Calu3 (cell line): ENCODE measurements around the gene ASNSD1. TPM values are rescaled to one million over a fixed set of nuclear protein-coding genes. Genes with fewer than 3 reads are reported as not detected.

ENCODE experiments used
- BruUV-seq: library from RNA; stranded (reverse); fragments of 400-500 nt; replicated peaks from 2 replicates; lab custom pipeline; 2021; lab: Mats Ljungman, UMichigan
- CTCF ChIA-PET: fragments of 300-600 bp; sonication (Branson Sonifier 250); formaldehyde crosslinking; loops from one replicate; lab custom pipeline; 2022; ENCODE audit warnings: antibody characterized with exemption; lab: Charles Lee
- DNase-seq: peaks from one replicate; pipeline ENCODE4 v3.0.0; 2022
- H3K27ac Mint-ChIP-seq: one replicate; pipeline ENCODE4 v1.8.0; 2022; ENCODE audit warnings: mixed read lengths; ENCODE audit not compliant: unreplicated experiment
- H3K27me3 Mint-ChIP-seq: one replicate; pipeline ENCODE4 v1.8.0; 2022; ENCODE audit warnings: mixed read lengths; ENCODE audit not compliant: unreplicated experiment
- H3K36me3 Mint-ChIP-seq: one replicate; pipeline ENCODE4 v1.8.0; 2022; ENCODE audit warnings: mild to moderate bottlenecking, moderate library complexity, mixed read lengths; ENCODE audit not compliant: insufficient read depth, unreplicated experiment
- H3K4me1 Mint-ChIP-seq: one replicate; pipeline ENCODE4 v1.8.0; 2022; ENCODE audit warnings: mild to moderate bottlenecking, low read depth, mixed read lengths; ENCODE audit not compliant: unreplicated experiment
- H3K4me3 Mint-ChIP-seq: one replicate; pipeline ENCODE4 v1.8.0; 2022; ENCODE audit warnings: mild to moderate bottlenecking, low read depth, moderate library complexity, mixed read lengths; ENCODE audit not compliant: unreplicated experiment
- H3K9me3 Mint-ChIP-seq: one replicate; pipeline ENCODE4 v1.8.0; 2022; ENCODE audit warnings: low read depth, mixed read lengths; ENCODE audit not compliant: unreplicated experiment
- intact Hi-C: fragments of 100-400 bp; cut with micrococcal nuclease; formaldehyde crosslinking; loops from one replicate; pipeline ENCODE4 v1.10.0; 2022; ENCODE audit not compliant: unreplicated experiment
- total RNA-seq: library from RNA; stranded (reverse); gene quantifications from 2 replicates; pipeline ENCODE4 v1.2.3, GENCODE V29; 2022
- TF ChIP-seq, protein P1 (sequence below): fragments of 200-600 bp; IDR thresholded peaks from one replicate; pipeline ENCODE4 v1.8.0; 2022; ENCODE audit warnings: antibody characterized with exemption; ENCODE audit not compliant: unreplicated experiment

Gene ASNSD1
- total RNA-seq, 1 experiment from 2014 or later: 30.7 TPM

DNA sequence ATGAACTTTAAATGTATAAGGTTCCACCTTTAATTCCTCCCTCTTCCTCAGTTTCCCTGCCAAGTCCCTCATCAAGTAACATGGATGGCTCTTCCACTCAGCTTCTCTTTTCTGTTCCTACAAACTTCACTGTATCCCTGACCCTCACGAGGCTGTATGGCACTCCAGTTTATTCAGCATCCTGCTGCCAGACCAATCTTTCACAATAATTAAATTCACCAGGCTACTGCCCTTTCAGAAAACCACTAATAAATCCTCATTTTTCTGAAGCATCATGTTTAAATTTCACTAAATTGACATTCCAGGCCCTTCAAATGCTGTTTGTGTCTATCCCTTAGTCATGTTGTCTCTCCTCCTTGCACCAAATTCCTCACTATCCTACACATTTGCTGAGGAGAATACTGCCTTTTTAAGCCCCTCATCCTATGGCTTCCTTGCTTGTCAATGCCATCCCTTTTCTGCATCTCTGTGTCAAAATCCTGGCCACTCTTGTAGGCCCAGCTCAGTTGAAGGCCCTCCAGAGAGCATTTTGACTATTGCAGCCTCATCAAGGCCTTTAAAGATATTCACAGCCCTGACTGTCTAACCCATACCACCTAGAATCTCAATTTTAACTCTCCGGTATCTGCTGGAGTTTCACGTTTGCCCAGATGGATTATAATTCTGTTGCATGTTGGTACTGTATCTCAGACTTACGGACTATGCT is 22.8 kb upstream of the ASNSD1 start:
- DNase-seq: no peak
- CTCF ChIA-PET: no interaction called here
- Mint-ChIP-seq H3K4me3 (no peak overlapping the region), H3K36me3 (no peaks in the 10 kb centered on the region), H3K4me1 (peaks cover 31% of the 10 kb centered on the region), H3K27ac (no peak overlapping the region), H3K27me3 (no peaks in the 10 kb centered on the region), H3K9me3 (no peaks in the 10 kb centered on the region)
- BruUV-seq: no TSS peak
- TF ChIP-seq, protein P1, sequence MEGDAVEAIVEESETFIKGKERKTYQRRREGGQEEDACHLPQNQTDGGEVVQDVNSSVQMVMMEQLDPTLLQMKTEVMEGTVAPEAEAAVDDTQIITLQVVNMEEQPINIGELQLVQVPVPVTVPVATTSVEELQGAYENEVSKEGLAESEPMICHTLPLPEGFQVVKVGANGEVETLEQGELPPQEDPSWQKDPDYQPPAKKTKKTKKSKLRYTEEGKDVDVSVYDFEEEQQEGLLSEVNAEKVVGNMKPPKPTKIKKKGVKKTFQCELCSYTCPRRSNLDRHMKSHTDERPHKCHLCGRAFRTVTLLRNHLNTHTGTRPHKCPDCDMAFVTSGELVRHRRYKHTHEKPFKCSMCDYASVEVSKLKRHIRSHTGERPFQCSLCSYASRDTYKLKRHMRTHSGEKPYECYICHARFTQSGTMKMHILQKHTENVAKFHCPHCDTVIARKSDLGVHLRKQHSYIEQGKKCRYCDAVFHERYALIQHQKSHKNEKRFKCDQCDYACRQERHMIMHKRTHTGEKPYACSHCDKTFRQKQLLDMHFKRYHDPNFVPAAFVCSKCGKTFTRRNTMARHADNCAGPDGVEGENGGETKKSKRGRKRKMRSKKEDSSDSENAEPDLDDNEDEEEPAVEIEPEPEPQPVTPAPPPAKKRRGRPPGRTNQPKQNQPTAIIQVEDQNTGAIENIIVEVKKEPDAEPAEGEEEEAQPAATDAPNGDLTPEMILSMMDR: no peak
- intact Hi-C loops: no loop called here

DNA sequence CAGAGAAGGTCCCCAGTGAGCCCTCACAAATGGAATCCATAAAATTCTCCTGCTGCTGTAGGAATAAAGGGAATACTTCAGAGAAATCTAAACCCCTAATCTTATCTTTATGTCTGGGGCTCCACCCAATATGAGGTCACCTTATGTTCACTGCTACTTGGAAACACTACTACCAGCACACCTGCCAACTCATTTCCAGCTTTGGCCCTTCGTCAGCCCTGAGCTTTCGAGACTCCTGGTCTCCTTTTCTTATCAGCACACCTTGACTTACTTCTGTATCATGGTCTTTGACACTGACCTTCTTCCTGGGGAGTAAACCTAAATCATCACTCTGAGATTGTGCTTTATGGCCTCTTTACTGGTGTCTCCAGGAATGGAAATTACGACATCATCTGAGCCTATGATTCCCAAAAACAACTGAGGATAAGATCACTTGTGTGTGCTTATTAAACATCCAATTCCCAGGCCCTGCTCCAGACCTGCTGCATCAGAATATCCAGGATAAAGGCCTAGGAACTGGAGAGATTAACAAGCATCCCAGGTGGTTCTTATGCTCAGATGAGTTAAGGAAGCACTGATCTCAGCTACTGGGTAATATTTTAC is 22.2 kb upstream of the ASNSD1 start:
- BruUV-seq: no TSS peak
- H3K4me3 Mint-ChIP-seq: no peak overlapping the region
- no peaks in the 10 kb centered on the region for H3K9me3 Mint-ChIP-seq
- TF ChIP-seq, protein P1: no peak
- intact Hi-C loops: no loop called here
- H3K4me1 Mint-ChIP-seq: peaks cover 31% of the 10 kb centered on the region
- H3K27ac Mint-ChIP-seq: peak overlapping the region; percentile 34
- H3K27me3 Mint-ChIP-seq: no peaks in the 10 kb centered on the region
- no peaks in the 10 kb centered on the region for H3K36me3 Mint-ChIP-seq
- CTCF ChIA-PET: no interaction called here
- no peak for DNase-seq

DNA sequence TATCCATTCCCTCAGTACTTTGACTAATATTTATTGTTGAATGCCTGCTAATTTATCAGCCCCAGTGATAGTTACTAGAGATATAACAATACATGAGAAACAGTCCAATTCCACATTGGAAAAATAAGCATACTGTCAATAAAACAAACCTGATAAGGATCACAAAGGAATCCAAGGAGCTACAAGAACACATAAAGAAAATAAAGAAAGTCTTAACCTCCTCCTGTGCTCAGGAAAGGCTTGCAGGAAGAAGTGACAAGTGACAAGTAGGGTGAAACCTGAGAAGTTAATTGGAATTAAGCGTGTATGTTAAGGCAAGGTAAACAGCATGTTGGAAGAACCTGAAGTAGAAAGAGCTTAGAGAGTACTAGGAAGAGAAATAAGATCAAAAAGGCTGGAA is 20.3 kb upstream of the ASNSD1 start:
- DNase-seq: no peak
- no peaks in the 10 kb centered on the region for H3K27me3 Mint-ChIP-seq
- BruUV-seq: no TSS peak
- peaks cover 31% of the 10 kb centered on the region for H3K4me1 Mint-ChIP-seq
- H3K36me3 Mint-ChIP-seq: no peaks in the 10 kb centered on the region
- CTCF ChIA-PET: interaction anchor here (0.9 kb wide), 1 partner anchor 16 kb away, joined by 3 read pairs; no protein-coding TSS in a partner anchor
- H3K4me3 Mint-ChIP-seq: no peak overlapping the region
- TF ChIP-seq, protein P1: no peak
- H3K27ac Mint-ChIP-seq: no peak overlapping the region
- intact Hi-C loops: no loop called here
- H3K9me3 Mint-ChIP-seq: no peaks in the 10 kb centered on the region

DNA sequence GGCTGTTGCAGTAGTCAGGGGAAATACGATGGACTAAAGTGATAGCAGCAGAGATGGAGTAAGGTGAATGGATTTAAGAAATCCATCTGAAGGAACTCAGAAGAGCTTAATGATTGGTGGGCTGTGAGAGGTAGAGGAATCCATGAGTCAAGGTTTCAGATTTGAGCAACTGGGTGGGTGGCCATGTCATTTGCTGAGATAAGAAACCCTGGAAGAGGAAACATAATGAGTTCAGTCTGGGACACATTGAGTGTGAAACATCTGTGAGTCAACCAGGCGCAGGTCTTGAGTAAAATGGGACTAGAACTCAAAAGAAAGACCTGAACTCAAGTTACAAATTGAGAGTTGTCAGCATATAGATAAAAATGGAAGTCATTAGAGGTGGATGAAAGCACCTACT is 19.7 kb upstream of the ASNSD1 start:
- Mint-ChIP-seq H3K4me1 (peaks cover 31% of the 10 kb centered on the region), H3K9me3 (no peaks in the 10 kb centered on the region), H3K4me3 (no peak overlapping the region), H3K27ac (no peak overlapping the region), H3K27me3 (no peaks in the 10 kb centered on the region), H3K36me3 (no peaks in the 10 kb centered on the region)
- intact Hi-C loops: no loop called here
- TF ChIP-seq, protein P1: no peak
- CTCF ChIA-PET: interaction anchor here (0.9 kb wide), 1 partner anchor 17 kb away, joined by 3 read pairs; no protein-coding TSS in a partner anchor
- DNase-seq: peak; percentile 7
- no TSS peak for BruUV-seq
